Measurements from ENCODE around the gene FIGLA. TPM values are rescaled to one million over a fixed set of nuclear protein-coding genes. Genes with fewer than 3 reads are reported as not detected.
A peak's percentile ranks its signal among the peaks of the same experiment; 100 is the strongest.
"Not testable (repeated sequence)": the region's sequence is repeated elsewhere in the genome, so short reads cannot be mapped to it uniquely, and the experiment has no call there.

The FIGLA gene
- total RNA-seq, 1 donor from 2014 or later, result not detected

DNA sequence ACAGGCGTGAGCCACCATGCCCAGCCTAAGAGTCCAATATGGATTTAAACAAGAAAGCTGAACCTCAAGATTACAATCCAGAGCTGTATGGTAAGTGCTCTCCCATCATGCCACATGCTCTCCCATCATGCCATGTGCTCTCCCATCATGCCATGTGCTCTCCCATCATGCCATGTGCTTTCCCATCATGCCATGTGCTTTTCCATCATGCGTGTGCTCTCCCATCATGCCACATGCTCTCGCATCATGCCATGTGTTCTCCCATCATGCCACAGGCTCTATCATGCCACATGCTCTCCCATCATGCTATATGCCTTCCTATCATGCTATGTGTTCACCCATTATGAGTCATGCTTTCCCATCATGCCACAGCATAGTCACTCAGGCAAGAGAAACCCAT is 43.2 kb downstream of the FIGLA start:
- no peak for DNase-seq (ENCODE audit: low read depth)

DNA sequence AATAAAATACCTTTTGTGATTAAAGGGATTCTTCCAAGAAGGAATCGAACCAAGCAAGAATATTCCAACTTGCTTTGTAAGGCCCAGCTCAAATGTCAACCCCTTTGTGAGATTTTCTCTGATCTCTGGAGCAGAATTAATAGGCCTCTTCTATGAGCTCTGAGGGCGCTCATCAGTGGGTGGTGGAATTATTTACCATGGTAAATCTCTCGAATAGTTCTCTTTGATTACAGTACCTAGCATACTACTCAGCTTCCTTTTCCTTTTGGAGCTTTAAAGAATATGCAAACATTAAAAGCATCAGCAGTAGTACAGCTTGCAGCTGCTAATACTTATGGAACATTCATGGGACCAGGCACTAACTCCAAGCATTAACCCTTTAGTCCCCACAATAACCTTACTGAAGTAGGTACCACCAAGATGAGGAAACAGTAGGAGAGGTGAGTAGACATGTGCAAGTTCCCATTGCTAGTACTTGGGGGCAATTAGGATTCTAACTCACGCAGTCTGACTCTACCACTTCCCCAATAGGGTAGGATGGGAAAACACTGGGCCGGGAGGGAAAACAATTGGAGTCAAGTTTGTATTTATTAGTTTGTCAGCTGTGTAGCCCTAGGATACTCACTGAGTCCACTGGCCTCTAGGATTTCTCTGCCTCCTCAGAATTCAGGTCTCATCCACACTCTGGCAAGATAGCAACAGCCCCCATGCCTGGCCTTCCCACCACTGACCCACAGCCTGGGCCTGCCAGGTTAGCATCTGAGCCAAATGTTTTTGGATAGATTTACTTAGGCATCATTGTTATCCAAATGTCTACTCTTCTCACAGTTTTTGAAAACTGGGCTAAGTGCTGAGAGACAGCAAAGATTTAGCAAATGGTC is 44.1 kb downstream of the FIGLA start:
- no peak for DNase-seq (ENCODE audit: low read depth)

- no peak for DNase-seq (ENCODE audit: low read depth)
Observed at GRCh38 chr2:70745276-70745825, 45.1 kb downstream of the FIGLA start.

DNA sequence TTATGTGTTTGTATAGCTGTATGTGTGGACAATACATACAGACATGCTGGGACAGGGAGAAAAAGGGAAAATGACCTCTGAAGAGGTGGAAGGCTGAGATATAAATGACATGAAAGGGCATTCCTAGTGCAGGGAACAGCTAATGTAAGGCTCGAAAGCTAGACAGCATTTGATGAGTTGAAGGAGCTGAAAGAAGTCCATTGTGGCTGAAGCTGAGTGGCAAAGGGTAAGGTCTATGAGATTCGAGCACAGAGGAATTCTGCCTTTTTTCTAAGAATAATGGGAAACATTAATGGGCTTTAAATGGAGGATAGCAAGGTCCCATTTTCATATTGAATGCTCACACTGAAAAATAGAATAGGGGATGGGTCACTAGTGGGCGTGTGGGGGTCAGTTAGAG is 46.0 kb downstream of the FIGLA start:
- DNase-seq (ENCODE audit: low read depth), result no peak

GRCh38 chr2:70743677-70744076 is 46.8 kb downstream of the FIGLA start:
- no peak for DNase-seq (ENCODE audit: low read depth)

DNA sequence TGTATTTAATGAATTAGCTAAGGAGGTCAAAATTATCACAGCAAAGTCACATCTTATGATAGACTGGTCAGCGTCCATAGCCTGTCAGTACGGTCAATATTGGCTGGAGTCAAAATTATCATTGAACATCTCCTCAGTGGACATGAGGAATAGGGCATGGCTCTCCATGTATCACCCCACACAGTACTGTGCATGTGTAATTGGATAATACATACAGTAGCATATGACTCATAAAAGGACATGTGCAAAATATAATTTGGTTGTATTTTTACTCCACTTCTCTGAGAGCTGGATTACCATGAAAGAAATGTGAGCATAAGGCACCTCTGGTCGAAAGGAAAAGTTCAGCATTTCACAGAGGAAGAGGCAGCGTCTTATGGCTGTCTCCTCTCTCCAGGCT is 47.4 kb downstream of the FIGLA start:
- no peak for DNase-seq (ENCODE audit: low read depth)

- not testable (repeated sequence) for DNase-seq (ENCODE audit: low read depth)
Observed at GRCh38 chr2:70739492-70739891, 51.0 kb downstream of the FIGLA start.

DNA sequence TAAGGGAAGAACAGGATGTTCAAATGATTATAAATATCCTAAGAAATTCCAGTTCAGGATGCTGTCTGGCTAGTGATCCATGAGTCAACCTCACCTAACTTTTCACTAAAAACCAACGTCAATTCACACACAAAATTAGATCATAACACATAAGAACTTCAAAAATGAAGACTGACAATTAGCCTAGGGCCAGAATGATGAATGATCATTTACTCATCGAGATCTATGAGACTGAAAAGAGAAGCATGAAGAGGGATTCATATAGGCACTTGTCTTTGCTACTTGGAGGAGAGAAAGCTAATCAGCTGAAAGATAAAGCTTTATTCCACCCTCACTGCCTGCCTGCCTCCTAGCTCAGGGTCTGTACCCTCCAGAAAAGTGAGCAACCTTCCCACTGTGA is 52.3 kb downstream of the FIGLA start:
- no peak for DNase-seq (ENCODE audit: low read depth)

GRCh38 chr2:70735071-70735470 is 55.4 kb downstream of the FIGLA start:
- DNase-seq (ENCODE audit: low read depth), result no peak

DNA sequence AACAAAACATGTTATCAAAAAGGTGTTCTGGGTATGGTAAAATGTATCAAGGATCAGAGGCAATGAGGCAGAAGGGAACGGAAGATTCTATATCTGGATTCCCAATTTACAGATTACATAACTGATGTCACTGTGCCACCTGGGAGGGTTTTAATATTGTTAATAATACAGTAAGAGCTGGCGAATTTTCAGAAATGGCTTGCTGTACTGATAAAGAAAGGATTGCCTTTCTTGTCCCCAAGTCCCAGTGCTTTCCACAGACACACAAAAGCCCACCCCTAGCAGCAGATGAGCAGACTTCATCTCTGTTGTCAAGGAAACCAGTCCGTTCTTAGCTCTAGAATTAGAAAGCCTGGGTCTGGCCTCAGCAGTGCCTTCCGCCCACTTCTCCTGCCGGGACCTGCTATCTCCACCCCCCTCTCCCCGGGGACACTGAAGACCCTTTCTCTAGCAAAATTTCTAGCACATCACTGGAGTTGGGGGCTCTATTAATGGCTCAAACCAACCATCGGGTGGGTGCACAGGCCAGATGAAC is 56.7 kb downstream of the FIGLA start:
- no peak for DNase-seq (ENCODE audit: low read depth)

DNA sequence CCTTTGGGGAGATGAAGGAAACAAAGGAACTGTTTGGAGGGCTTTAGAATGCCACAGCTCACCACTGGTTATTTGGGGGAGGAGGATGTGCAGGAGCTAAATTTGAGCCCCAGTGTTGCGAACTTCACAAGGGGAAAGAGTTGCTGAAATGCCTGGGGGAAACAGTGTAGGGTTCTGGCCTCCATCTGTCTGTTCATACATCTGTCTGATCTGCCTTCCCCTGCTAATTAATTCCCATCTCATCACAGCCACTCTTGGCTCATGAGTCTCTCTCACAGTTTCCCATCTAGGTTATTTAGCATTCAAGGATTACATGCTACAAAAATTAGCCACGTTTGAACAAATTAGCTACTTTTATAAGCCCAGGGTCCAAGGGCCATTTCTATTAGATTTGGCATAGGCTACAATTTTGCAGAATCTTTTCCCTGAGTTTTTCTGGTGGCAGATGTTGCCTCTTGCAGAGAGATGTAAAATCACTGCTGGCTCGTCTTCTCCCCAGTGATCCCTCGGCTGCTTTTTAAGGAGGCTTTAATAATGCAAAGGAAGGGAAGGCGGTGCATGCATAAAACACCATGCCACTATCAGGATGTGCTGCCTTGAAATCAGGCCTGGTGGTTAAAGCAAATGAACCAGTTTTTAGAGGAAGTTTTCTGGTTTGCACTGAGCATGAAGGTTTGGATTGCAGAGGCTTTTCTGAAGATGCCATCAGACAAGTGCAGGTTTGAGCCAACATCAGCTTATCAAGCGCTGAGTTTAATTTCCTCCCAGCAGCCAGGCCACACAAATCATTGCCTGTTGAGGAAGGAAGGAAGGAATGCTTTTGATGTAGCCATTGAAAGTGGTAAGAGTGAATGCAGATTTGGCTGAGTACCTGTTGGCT is 57.4 kb downstream of the FIGLA start:
- DNase-seq (ENCODE audit: low read depth), result no peak

GRCh38 chr2:70730730-70731129 is 59.7 kb downstream of the FIGLA start:
- no peak for DNase-seq (ENCODE audit: low read depth)

GRCh38 chr2:70729647-70730046 is 60.8 kb downstream of the FIGLA start:
- DNase-seq (ENCODE audit: low read depth), result no peak

DNA sequence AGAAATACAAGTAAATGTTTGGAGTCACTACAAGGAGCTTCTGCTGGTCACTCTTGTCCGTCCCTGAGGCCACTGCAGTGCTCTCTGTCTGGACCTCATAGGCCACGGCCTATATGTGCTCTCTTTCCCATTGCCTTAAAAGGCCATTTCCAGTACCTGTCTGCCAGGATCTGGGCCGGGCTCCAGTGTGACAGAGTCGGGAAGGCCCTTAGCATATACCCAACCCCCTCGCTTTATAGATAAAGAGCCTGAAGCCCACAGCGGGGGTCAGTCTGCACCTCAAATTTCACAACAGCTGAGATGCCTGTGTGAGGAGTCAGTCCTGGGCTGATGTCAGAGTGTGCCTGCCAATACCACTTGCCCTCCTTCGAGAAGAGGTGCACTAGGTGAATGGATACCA is 62.3 kb downstream of the FIGLA start:
- peak; percentile 24 for DNase-seq (ENCODE audit: low read depth)

Other genes starting within 250 kb of the FIGLA start
- gene TGFA, start 236.8 kb downstream of the FIGLA start, total RNA-seq, result 0.19 and 0.21 TPM in 2 replicates
- not detected in 2 replicates for gene ADD2, start 22.4 kb downstream of the FIGLA start, total RNA-seq
- gene CLEC4F, start 30.0 kb upstream of the FIGLA start, total RNA-seq, result 0.10 TPM in 1 of 2 replicates, not detected in the other
- 0.26 TPM in 1 of 2 replicates, not detected in the other for gene CD207, start 45.2 kb upstream of the FIGLA start, total RNA-seq
- 16.4 and 24.0 TPM in 2 replicates for gene VAX2, start 109.9 kb upstream of the FIGLA start, total RNA-seq
- gene ATP6V1B1, start 145.3 kb upstream of the FIGLA start, total RNA-seq, result 1.7 and 3.8 TPM in 2 replicates
- 1.5 TPM in 1 of 2 replicates, not detected in the other for gene ANKRD53, start 188.0 kb upstream of the FIGLA start, total RNA-seq
- 37.9 and 51.4 TPM in 2 replicates for gene TEX261, start 204.2 kb upstream of the FIGLA start, total RNA-seq

Data from myocyte (in vitro differentiated cells).